Left colon (tissue), 2 donors: ENCODE measurements around the gene GLT8D2. TPM values are rescaled to one million over a fixed set of nuclear protein-coding genes. Genes with fewer than 3 reads are reported as not detected.
A peak's percentile ranks its signal among the peaks of the same experiment; 100 is the strongest.

Source experiments
- ATAC-seq: fragments of 200-7000 bp; cut with Tn5 transposase; one replicate; pipeline ENCODE4 v1.9.1; 2020; ENCODE audit warnings: mild to moderate bottlenecking, moderate library complexity
- DNase-seq, 2 donors: peaks; one replicate each; pipeline ENCODE4 v3.0.0-alpha.2; 2020
- intact Hi-C, 2 donors: fragments of 100-400 bp; cut with DNase I in 1 of 2; cut with micrococcal nuclease in 1 of 2; formaldehyde crosslinking; loops; one replicate each; pipeline versions ENCODE4 v1.11.2 to v1.14.0; 2022; cut with DNase I, micrococcal nuclease
- total RNA-seq, 2 donors: library from RNA; stranded (reverse); fragmentation: NEBNext Ultra II Directional; extraction: Animal tissue kit (Norgen Biotek cat#: 25700); gene quantifications; one replicate each; pipeline ENCODE4 v1.2.1, GENCODE V29; 2021
- donor health status: DM: no; HTN: no; CAD: no.
- donor health status: DM: yes; HTN: yes; CAD: no.

GLT8D2 gene
- total RNA-seq, 2 donors from 2014 or later, result 1.9 to 5.0 TPM

- ATAC-seq (peak; percentile 41), DNase-seq (no peak)
- intact Hi-C loops, result loop anchor here in 1 of 2 donors (10.0 kb wide), 1 partner anchor 100 kb away; the partner anchor contains the start of gene HCFC2
Observed at GRCh38 chr12:103964805-103965204, 85.2 kb downstream of the GLT8D2 start.

- ATAC-seq (no peak), DNase-seq (no peak)
- intact Hi-C loops, result loop anchor here in 1 of 2 donors (10.0 kb wide), 1 partner anchor 102 kb away; the partner anchor contains the start of gene HCFC2
Observed at GRCh38 chr12:103962493-103962892, 87.5 kb downstream of the GLT8D2 start.

GRCh38 chr12:103960616-103961227 is 89.3 kb downstream of the GLT8D2 start:
- DNase-seq (no peak), ATAC-seq (no peak)
- intact Hi-C loops, result loop anchor here in 1 of 2 donors (10.0 kb wide), 1 partner anchor 104 kb away; the partner anchor contains the start of gene HCFC2

- intact Hi-C loops, result loop anchor here in 1 of 2 donors (10.0 kb wide), 1 partner anchor 146 kb away; no protein-coding TSS in a partner anchor
- no peak for DNase-seq
- no peak for ATAC-seq
Observed at GRCh38 chr12:103958621-103959020, 91.4 kb downstream of the GLT8D2 start.

DNA sequence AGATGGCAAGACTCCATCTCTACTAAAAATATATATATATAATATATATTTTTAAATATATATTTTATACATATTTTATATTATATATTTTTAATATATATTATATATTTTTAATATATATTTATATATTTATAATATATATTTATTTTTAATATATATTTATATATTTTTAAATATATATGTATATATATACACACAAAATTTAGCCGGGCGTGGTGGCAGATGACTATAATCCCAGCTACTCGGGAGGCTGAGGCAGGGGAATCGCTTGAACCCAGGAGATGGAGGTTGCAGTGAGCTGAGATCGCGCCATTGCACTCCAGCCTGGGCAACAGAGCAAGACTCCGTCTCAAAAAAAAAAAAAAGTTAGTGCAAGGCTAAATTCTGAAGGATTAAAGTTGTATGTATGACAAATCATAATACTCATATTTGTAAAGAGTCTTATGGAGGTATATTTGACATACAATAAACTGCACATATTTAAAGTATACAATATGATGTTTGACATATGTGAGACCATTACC is 92.1 kb downstream of the GLT8D2 start:
- DNase-seq (no peak), ATAC-seq (no peak)
- intact Hi-C loops, result loop anchor here in 1 of 2 donors (10.0 kb wide), 1 partner anchor 147 kb away; no protein-coding TSS in a partner anchor

DNA sequence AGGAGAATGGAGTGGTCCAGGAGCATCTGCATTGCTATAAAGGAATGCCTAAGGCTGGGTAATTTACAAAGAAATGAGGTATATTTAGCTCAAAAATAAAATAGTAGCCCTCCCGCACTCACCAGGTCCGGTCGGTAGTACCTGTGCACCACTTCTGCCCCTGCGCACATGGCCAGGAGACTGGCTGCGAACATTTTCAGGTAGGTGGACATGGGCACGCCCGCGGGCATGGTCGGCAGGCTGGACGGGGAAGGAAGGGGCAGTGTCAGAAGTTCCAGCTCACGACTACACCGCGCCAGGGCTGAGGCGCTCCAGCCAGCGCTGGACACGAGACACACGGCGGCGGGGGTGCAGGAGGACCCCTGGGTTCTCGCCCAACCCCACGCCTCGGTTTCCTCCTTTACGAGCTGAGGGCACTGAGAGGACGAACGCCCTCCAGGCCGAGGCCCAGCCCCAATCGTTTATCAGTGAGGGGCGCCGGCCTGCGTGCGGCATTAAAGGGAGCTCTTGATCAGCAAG is 93.4 kb downstream of the GLT8D2 start:
- peak in 1 of 2 donors; percentile 53 for DNase-seq
- peak; percentile 56 for ATAC-seq
- intact Hi-C loops, result loop anchor here in 1 of 2 donors (10.0 kb wide), 1 partner anchor 148 kb away; no protein-coding TSS in a partner anchor

DNA sequence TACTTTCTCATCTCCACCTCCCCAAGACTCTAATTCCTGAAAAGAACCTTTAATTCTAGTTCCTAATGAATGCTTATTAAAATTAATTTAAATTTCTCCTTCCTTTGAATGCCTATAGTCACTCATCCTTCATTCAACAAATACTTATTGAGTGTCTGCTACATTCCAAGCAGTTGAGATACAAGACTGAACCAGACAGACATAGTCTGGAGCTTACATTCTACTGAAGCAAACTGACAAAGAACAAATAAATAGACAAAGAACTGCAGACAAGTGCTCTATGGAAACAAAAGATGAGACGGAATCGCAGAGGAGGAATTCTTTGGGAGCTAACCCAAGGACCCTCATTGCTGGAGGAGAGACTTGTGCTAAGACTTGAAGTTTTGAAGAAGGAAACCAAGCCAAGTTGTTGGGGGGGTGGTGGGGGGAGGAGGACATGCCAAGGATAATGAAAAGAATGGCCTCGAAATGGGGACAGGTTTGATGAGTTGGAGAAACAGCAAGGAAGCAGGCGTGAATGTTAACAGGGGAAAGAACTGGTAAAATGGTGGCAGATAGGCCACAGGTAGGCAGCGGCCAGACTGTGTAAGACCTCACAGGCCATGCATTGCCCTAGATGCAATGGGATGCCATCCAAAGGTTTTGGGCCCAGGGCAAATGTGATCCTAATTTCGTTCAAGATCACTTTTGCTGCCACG is 94.0 kb downstream of the GLT8D2 start:
- DNase-seq, result no peak
- ATAC-seq, result peak; percentile 6
- intact Hi-C loops, result loop anchor here in 1 of 2 donors (10.0 kb wide), 1 partner anchor 149 kb away; no protein-coding TSS in a partner anchor

DNA sequence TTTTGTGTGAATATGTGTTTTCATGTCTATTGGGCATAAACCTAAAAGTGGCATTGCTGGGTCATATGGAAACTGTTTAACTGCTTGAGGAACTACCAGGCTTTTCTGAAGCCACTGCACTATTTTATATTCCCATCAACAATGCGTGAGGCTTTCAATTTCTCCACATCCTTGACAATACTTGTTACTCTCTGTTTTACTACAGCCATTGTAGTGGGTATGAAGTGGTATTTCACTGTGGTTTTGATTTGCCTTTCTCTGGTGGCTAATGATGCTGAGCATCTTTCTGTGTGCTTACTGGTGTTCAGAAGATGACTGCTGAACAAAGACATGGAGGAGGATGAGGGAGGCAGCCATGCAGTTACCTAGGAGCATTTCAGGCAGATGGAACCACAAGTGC is 97.5 kb downstream of the GLT8D2 start:
- DNase-seq (no peak), ATAC-seq (no peak)
- intact Hi-C loops, result loop anchor here in 1 of 2 donors (10.0 kb wide), 1 partner anchor 152 kb away; no protein-coding TSS in a partner anchor

DNA sequence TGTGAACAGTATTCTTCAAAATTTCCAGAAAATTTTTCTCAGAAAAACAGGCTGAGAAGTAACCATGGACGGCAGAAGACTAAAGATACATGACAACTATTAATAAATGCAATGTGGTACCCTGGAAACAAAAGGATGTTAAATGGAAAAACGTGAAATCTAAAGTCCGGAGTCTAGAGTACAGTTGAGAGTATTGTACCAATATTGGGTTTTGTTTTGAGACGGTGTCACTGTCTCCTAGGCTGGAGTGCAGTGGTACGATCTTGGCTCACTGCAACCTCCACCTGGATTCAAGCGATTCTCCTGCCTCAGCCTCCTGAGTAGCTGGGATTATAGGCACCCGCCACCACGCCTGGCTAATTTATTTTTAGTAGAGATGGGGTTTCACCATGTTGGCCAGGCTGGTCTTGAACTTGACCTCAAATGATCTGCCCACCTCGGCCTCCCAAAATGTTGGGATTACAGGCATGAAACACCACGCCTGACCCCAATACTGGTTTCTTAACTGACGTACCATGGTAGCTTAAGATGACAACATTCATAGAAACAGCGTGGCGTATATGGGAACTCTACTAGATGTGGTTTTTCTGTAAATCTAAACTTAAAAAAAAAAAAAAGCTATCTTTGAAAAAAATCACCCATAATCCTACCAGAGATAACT is 101.1 kb downstream of the GLT8D2 start:
- no peak for DNase-seq
- intact Hi-C loops, result no loop called here
- no peak for ATAC-seq

DNA sequence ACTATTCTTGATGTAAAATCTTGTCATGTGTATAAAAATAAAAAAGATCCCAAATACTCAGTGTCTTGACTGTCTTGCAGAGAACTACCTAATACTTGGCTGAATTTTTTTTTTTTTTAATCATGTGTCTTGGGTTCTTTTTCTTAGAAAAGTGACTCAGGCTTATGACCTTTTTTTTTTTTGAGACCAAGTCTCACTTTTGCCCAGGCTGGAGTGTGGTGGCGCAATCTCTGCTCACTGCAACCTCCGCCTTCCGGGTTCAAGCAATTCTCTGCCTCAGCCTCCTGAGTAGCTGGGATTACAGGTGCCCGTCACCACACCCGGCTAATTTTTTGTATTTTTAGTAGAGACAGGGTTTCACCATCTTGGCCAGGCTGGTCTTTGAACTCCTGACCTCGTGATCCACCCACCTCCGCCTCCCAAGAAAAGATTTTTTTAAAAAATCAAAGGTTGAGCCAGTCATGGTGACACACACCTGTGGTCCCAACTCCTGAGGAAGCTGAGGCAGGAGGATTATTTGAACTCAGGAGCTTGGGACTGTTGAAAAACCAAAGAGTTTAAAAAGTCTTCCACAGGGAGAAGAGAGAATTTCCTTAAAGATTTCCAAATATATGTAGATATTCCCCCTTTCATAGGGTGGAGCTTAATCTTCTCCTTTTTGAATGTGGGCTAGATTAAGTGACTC is 102.0 kb downstream of the GLT8D2 start:
- ATAC-seq, result no peak
- intact Hi-C loops, result no loop called here
- DNase-seq, result no peak

- ATAC-seq, result no peak
- DNase-seq, result no peak
- intact Hi-C loops, result no loop called here
Observed at GRCh38 chr12:103944964-103945363, 105.0 kb downstream of the GLT8D2 start.

Other genes with a start within 250 kb of the GLT8D2 start
- gene NT5DC3, start 209.0 kb downstream of the GLT8D2 start, total RNA-seq, result 10 to 100 TPM; 14.4 to 24.0 TPM
- gene HSP90B1, start 119.8 kb downstream of the GLT8D2 start, total RNA-seq, result 100 to 1,000 TPM; 440 to 482 TPM
- 10 to 100 TPM; 22.7 to 31.6 TPM for gene TDG, start 84.3 kb downstream of the GLT8D2 start, total RNA-seq
- gene HCFC2, start 14.3 kb upstream of the GLT8D2 start, total RNA-seq, result 10 to 100 TPM; 10.7 to 14.0 TPM
- gene NFYB, start 88.0 kb upstream of the GLT8D2 start, total RNA-seq, result 10 to 100 TPM; 13.7 to 17.3 TPM
- 10 to 100 TPM; 79.5 to 97.9 TPM for gene TXNRD1, start 165.6 kb upstream of the GLT8D2 start, total RNA-seq